ENCODE results near the gene FAM171A1.
A peak's percentile ranks its signal among the peaks of the same experiment; 100 is the strongest.

Gene FAM171A1

DNA sequence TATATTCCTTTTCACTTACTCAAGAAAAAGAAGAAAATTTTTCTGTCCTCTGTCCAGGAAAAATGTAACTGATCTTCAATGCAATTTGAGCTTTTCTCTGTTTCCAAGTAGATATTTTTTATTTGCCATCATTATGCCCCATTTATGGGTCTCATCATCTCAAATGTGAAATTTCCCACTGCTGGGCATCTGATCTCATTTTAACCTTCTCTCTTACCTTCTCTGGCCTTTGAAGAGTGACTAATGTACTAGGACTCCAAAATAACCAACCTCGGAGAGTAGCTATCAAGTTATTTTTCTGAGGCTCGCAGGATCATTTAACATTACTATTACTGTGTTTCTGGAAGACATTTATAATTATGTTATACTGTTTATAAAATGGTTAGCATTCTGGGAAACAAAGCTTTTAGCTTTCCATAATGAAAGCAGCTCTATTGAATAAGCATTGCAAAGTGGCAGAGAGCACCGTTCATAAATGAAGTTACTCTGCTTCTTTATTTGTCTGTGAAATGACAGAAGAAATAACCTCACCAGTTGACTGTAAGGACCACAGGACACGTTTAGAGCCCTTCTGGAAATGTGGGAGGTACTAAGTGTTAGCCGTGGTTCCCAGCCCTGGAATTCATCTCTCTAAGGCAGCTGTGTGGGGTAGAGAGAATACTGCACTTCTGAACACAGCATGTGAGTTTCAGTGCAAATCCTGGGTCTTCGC is 169.3 kb downstream of the FAM171A1 start:
- no peak for DNase-seq

- no peak for DNase-seq
Measured at GRCh38 chr10:15200626-15201025, 170.5 kb downstream of the FAM171A1 start.

- DNase-seq: no peak
Measured at GRCh38 chr10:15197911-15198310, 173.2 kb downstream of the FAM171A1 start.

GRCh38 chr10:15197276-15197675 is 173.8 kb downstream of the FAM171A1 start:
- no peak for DNase-seq

DNA sequence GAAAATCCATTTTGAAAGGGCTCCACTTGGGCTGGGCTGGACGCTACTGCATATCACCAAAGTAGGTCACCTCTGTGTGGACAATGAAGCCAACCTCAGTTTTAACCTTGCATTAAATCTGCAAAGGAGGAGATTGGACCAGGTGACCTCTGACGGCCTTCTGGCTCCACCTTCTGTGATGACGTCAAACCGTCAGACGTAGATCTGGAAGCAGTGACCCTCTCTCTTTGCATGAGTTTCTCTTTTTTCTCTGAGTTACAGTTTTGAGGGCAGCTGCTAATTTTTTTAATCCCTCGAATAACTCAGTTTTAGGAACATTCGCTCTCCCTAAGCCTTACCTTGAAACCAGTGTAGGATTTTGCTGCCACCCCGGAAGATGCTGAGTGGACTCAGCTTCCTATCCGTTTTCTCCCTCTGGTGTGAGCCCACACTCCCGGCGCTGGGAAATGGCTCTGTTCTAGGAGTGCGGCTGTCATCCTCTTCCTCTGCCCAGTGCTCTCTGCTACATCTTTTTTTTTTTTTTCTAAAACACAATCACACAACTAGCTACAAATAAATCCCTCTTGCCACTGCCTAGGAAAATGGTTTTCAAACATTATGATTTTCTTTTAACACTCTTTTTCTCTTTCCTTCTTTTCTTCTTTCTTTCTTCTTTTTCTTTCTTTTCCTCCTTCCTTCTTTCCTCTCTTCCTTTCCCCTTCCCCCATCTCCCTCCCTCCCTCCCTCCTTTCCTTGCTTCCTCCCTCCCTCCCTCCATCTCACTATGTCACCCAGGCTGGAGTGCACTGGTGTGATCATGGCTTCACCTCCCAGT is 174.9 kb downstream of the FAM171A1 start:
- DNase-seq: no peak

GRCh38 chr10:15189133-15189885 is 181.8 kb downstream of the FAM171A1 start:
- no peak for DNase-seq

DNA sequence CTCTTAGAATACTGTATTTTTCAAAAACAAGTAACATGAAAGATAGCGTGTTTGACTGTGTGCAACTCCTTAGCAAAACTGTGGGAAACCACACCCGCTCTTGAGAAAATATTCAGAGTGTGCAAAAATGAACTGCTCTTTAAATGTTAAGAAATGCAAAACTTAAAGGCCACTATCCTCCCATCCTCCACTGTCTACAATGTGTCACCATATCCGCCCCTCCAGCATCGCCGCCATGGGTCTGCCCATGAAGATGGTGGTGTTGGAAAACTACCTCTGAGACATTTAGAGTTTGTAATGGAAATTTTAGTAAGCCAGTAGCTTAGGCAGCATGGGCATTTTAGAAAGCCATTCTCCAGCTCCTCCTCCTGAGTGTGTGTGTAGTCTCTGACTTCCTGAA is 182.5 kb downstream of the FAM171A1 start:
- DNase-seq: no peak

GRCh38 chr10:15183689-15184481 is 187.2 kb downstream of the FAM171A1 start:
- DNase-seq: no peak

GRCh38 chr10:15182540-15183207 is 188.4 kb downstream of the FAM171A1 start:
- DNase-seq: no peak

DNA sequence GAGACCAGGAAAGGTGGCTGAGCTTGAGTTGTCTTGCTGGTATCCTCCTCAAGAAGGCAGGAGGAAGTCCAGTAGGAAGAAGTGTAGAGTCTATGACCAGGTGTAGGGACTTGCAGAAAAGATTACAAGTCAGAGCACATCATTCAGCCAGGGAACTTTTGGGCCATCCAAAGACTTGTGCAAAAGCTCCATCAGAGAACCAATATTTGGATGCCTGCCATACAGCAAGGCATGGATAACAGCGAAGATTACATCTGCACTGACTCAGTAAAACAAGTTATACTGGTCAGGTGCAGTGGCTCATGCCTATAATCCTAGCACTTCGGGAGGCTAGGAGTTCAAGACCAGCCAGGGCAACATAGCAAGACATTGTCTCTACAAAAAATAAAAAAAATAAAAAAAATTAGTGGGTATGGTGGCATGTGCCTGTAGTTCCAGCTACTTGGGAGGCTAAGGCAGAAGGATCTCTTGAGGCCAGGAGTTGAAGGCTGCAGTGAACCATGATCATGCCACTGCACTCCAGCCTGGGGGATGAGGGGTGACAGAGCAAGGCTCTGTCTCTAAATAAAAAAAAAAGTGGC is 189.4 kb downstream of the FAM171A1 start:
- DNase-seq: no peak

GRCh38 chr10:15180736-15181135 is 190.4 kb downstream of the FAM171A1 start:
- no peak for DNase-seq

DNA sequence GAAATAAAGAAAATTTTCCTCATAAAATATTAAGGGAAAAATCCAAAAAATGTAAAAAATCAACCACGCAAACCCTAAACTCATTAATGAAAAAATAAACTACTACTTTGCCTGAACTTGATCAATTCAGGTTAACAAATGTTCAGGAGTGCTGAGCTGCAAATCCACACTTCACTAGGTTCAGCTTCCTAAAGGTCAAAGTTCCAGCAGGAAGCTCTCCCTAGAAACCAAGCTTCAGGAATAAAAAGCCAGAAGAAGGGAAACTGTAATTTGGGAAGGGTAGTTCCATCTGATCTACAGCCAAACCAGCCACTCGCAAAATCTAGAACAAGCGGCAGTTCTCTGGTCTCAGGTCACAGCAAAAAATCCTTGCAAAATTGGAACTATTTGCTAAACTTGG is 194.8 kb downstream of the FAM171A1 start:
- no peak for DNase-seq

DNA sequence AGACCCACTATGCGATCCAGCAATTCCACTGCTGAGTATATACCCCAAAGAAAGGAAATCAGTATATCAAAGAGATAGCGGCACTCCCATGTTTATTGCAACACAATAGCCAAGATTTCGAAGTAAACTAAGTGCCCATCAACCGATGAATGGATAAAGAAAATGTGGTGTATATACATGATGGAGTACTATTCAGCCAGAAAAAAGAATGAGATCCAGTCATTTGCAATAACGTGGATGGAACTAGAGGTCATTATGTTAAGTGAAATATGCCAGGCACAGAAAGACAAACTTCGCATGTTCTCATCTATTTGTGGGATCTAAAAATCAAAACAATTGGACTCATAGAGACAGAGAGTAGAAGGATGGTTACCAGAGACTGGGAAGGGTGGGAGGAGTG is 195.5 kb downstream of the FAM171A1 start:
- no peak for DNase-seq

DNA sequence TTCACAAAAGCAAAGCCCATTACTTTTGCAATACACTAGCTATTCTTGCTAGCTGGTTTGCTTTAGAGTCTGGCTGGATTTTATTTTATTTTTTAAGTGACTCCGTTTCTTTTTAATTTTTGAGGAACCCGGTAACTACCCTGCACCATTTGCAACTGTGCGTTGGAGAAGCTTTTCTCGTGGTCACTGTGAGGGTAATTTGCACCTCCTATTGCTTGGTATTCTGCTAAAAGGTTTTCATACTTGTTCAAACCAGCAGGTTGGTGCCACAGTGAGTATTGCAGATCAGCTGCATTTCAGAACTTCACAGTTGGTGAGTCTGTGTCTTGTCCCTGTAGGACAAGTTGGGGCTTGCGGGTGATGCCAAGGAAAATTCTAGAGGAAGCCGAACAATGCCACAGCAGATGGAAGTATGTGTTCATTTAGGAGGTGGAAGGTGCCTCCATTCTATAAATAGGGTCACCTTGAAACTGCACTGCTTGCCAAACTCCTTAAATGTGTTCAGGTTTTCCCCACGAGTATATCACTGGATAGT is 198.7 kb downstream of the FAM171A1 start:
- no peak for DNase-seq

DNA sequence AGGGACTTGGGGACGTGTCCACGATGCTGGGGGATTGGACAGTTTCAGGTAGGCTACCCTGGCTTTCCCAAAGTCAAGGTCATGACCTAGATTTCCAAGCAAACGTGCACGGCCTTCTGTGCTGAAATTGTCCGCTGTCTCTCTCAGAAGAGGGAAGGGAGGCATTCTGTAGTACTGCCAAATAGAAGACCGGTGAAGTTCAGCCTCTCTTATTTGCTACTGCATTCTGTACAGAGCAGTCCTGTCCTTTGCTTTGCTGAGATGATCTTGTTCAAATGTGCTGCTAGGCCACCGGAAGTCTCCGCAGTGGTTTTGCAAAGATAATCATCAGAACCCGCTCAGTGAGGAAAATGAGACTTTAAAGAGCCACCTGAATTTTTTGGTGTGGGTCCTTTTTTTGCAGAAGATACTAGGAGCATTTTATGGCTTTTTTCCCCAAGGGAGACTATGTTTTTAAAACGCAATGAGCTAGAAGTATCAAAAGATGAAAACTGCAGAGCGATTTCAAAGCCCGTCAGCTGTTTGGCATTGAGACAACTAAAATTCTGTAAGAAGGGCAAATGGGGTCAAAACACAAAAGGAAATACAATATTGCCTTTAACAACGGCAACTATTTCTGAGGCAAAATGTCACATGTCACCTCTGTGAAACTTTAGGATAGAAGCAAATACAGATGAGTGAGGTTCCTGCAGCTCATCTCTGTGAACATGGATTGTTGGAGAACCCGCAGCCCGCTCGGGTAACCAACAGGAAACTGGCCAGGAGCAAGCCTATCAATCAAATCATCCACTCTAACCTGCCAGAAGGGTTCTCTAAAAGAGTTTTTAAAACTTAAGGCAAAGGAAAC is 201.3 kb downstream of the FAM171A1 start:
- DNase-seq: no peak

DNA sequence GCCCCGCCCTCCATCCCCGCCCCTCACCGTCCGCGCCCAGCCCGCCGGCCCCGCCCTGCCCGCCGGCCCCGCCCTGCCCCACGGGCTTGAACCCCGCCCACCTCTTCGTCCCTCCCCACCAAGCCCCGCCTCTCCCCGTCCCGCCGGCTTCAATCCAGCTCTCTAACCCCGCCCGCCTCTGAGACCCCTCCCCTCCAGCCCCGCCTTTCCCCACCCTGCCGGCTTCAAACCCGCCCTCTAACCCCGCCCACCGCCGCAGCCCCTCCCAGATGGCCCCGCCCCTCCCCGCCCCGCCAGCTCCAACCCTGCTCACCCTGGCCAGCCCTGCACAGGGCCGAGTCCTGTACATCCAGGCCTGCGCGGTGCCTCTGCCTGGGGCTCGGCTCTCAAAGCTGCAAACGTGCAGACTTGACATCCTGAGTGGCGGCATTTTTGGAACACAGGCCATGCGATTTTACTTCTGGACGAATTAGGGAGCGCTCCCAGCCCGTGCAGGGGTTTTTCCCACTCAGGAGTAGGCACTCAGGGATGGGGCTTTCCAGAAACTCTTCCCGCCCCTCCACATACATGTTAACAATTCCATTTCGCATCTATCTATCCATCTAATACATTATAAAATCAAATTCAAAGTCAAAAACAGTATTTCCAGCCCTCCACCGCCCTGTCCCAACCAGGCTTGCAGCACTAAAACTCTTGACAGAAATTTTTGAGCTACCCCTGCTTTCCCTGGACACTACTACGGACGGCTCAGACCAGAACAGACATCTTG is 202.1 kb downstream of the FAM171A1 start:
- peak; percentile 87 for DNase-seq

DNA sequence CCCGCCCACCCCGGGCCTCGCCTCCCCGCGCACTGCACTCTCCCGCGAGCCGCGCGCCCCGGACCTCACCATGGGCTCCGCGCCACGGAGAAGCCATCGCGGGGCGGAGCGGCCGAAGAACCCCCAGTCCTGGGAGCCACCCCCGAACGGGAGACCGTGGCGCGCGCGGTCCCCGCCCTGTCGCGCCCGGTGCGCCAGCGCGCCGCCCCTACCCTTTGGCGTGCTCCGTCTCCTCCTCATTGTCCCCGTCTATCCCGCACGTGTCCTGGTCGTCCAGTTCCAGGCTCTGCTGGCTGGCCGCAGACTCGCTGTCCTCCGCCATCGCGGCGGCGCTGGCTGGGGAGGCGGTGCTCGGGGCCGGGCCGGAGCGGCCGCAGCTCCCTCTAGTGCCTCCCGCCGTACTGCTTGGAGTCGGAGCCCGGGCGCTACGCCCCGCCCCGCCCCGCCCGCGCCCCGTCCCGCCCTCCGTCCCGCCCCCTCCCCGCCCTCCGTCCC is 202.8 kb downstream of the FAM171A1 start, which contains the start of gene NMT2:
TSS of gene NMT2 (minus strand) at position 403 of the 495 bp plus-strand sequence. CDS start at position 322, 81 bp downstream.
- DNase-seq: peak; percentile 83

- peak; percentile 18 for DNase-seq
Measured at GRCh38 chr10:15167411-15168290, 203.4 kb downstream of the FAM171A1 start.

Data from NCI-H345 (cell line).